Glutamatergic neuron (in vitro differentiated cells): ENCODE measurements around the gene ERGIC1. TPM values are rescaled to one million over a fixed set of nuclear protein-coding genes. Genes with fewer than 3 reads are reported as not detected.

Experiments used
- DNase-seq: peaks from one replicate; pipeline ENCODE4 v3.0.0; 2022
- H3K27ac Mint-ChIP-seq: one replicate; pipeline ENCODE4 v1.8.0; 2020; ENCODE audit warnings: mild to moderate bottlenecking, mixed read lengths, inconsistent platforms; ENCODE audit not compliant: unreplicated experiment
- H3K27me3 Mint-ChIP-seq: one replicate; pipeline ENCODE4 v1.8.0; 2020; ENCODE audit warnings: mild to moderate bottlenecking, moderate library complexity, mixed read lengths, inconsistent platforms; ENCODE audit not compliant: unreplicated experiment
- H3K36me3 Mint-ChIP-seq: one replicate; pipeline ENCODE4 v1.8.0; 2020; ENCODE audit warnings: mild to moderate bottlenecking, mixed read lengths, inconsistent platforms; ENCODE audit not compliant: unreplicated experiment
- H3K4me1 Mint-ChIP-seq: one replicate; pipeline ENCODE4 v1.8.0; 2020; ENCODE audit warnings: mild to moderate bottlenecking, low read depth, mixed read lengths, inconsistent platforms; ENCODE audit not compliant: unreplicated experiment
- H3K4me3 Mint-ChIP-seq: one replicate; pipeline ENCODE4 v1.8.0; 2020; ENCODE audit warnings: mild to moderate bottlenecking, mixed read lengths, inconsistent platforms; ENCODE audit not compliant: unreplicated experiment
- H3K9me3 Mint-ChIP-seq: one replicate; pipeline ENCODE4 v1.8.0; 2020; ENCODE audit warnings: mild to moderate bottlenecking, moderate library complexity, mixed read lengths, inconsistent platforms; ENCODE audit not compliant: unreplicated experiment
- CTCF ChIP-seq: fragments of 200-600 bp; sonication (generic); IDR thresholded peaks from one replicate; pipeline ENCODE4 v1.5.0; 2021; ENCODE audit not compliant: partially characterized antibody, unreplicated experiment
- total RNA-seq: library from RNA; stranded (reverse); fragmentation: NEBNext Ultra II Directional; extraction: Animal tissue kit (Norgen Biotek cat#: 25700); gene quantifications from one replicate; pipeline ENCODE4 v1.2.1, GENCODE V29; 2021; ENCODE audit not compliant: unreplicated experiment

ERGIC1 gene
- total RNA-seq, 1 donor from 2014 or later, result 76.2 TPM

- DNase-seq, result no peak
- TF ChIP-seq CTCF, result no peak
- Mint-ChIP-seq H3K9me3 (peaks cover 4% of the 10 kb centered on the region), H3K4me1 (peaks cover 16% of the 10 kb centered on the region), H3K27me3 (no peaks in the 10 kb centered on the region), H3K27ac (no peak overlapping the region), H3K36me3 (no peaks in the 10 kb centered on the region), H3K4me3 (no peak overlapping the region)
These were observed 167.3 kb downstream of the ERGIC1 start for GRCh38 chr5:173001229-173001841.

Other genes with a start within 250 kb of the ERGIC1 start
- gene NEURL1B, start 193.0 kb upstream of the ERGIC1 start, total RNA-seq, result 11.4 TPM
- 91.7 TPM for gene DUSP1, start 63.1 kb upstream of the ERGIC1 start, total RNA-seq
- gene RPL26L1, start 125.2 kb downstream of the ERGIC1 start, total RNA-seq, result 50.6 TPM
- gene ATP6V0E1, start 149.5 kb downstream of the ERGIC1 start, total RNA-seq, result 95.3 TPM
- 16.6 TPM for gene CREBRF, start 222.1 kb downstream of the ERGIC1 start, total RNA-seq